Natural killer cell (primary cell): ENCODE measurements around the gene SPATA2. TPM values are rescaled to one million over a fixed set of nuclear protein-coding genes. Genes with fewer than 3 reads are reported as not detected.
A peak's percentile ranks its signal among the peaks of the same experiment; 100 is the strongest.

Source experiments
- ATAC-seq, 3 donors: fragments of 150-1000 bp in 2 of 3; fragments of 200-7000 bp in 1 of 3; cut with Tn5 transposase; 1 replicate in 1 of 3; 2 replicates in 2 of 3; pipeline ENCODE4 v1.10.0; 2021; ENCODE audit warnings: mild to moderate bottlenecking in 2 of 3, moderate library complexity in 2 of 3
- DNase-seq, 2 donors: peaks; one replicate each; pipeline versions ENCODE4 v3.0.0 to v3.0.0-alpha.2; 2013 to 2021; ENCODE audit warnings: mixed read lengths in 1 of 2
- H3K27ac ChIP-seq: one replicate; pipeline ENCODE4 v1.5.1; 2013; ENCODE audit warnings: mild to moderate bottlenecking, low read length
- H3K27me3 ChIP-seq: one replicate; pipeline ENCODE4 v1.6.1; 2013; ENCODE audit warnings: low read length; ENCODE audit not compliant: control insufficient read depth, insufficient read depth
- H3K36me3 ChIP-seq: one replicate; pipeline ENCODE4 v1.6.1; 2013; ENCODE audit warnings: low read length; ENCODE audit not compliant: control insufficient read depth, insufficient read depth
- H3K4me1 ChIP-seq: one replicate; pipeline ENCODE4 v1.6.1; 2013; ENCODE audit warnings: low read length; ENCODE audit not compliant: control insufficient read depth, insufficient read depth
- H3K4me3 ChIP-seq: one replicate; pipeline ENCODE4 v1.5.1; 2013; ENCODE audit warnings: low read length
- H3K9me3 ChIP-seq: one replicate; pipeline ENCODE4 v1.6.1; 2013; ENCODE audit warnings: low read length; ENCODE audit not compliant: control insufficient read depth, insufficient read depth
- H3K27ac Mint-ChIP-seq, 2 donors: one replicate each; pipeline ENCODE4 v1.8.0; 2022; ENCODE audit warnings: mild to moderate bottlenecking in 2 of 2, mixed read lengths in 2 of 2, moderate library complexity in 1 of 2
- H3K27me3 Mint-ChIP-seq, 2 donors: one replicate each; pipeline ENCODE4 v1.8.0; 2022; ENCODE audit warnings: low read depth in 2 of 2, mixed read lengths in 2 of 2
- H3K36me3 Mint-ChIP-seq: one replicate; pipeline ENCODE4 v1.8.0; 2022; ENCODE audit warnings: mixed read lengths
- H3K4me1 Mint-ChIP-seq, 2 donors: one replicate each; pipeline ENCODE4 v1.8.0; 2022; ENCODE audit warnings: mixed read lengths in 2 of 2
- H3K4me3 Mint-ChIP-seq: one replicate; pipeline ENCODE4 v1.8.0; 2022; ENCODE audit warnings: mild to moderate bottlenecking, moderate library complexity, mixed read lengths
- H3K9me3 Mint-ChIP-seq, 2 donors: one replicate each; pipeline ENCODE4 v1.8.0; 2022; ENCODE audit warnings: mixed read lengths in 2 of 2
- CTCF ChIP-seq: fragments of 200-600 bp; IDR thresholded peaks from one replicate; pipeline ENCODE4 v1.8.0; 2022; ENCODE audit warnings: antibody characterized with exemption
- WGBS: methylation state at CpG from one replicate; pipeline ENCODE4 v1.1.7; 2013; ENCODE audit warnings: missing lambda C conversion rate; ENCODE audit not compliant: insufficient coverage; 5-methylcytosine and 5-hydroxymethylcytosine counted together
- intact Hi-C: fragments of 100-400 bp; cut with micrococcal nuclease; formaldehyde crosslinking; loops from one replicate; pipeline ENCODE4 v1.14.2; 2022
- total RNA-seq, 4 donors: library from RNA; stranded (reverse); fragments of 120-200 nt in 1 of 4; gene quantifications; one replicate each; pipeline versions ENCODE4 v1.2.3 to v1.2.4, GENCODE V29; 2013 to 2022

Gene SPATA2
- total RNA-seq, 3 donors from 2014 or later (not counting 1 experiment from before 2014, with no cell fraction given), result 16.4 to 25.8 (median 25.1) TPM

DNA sequence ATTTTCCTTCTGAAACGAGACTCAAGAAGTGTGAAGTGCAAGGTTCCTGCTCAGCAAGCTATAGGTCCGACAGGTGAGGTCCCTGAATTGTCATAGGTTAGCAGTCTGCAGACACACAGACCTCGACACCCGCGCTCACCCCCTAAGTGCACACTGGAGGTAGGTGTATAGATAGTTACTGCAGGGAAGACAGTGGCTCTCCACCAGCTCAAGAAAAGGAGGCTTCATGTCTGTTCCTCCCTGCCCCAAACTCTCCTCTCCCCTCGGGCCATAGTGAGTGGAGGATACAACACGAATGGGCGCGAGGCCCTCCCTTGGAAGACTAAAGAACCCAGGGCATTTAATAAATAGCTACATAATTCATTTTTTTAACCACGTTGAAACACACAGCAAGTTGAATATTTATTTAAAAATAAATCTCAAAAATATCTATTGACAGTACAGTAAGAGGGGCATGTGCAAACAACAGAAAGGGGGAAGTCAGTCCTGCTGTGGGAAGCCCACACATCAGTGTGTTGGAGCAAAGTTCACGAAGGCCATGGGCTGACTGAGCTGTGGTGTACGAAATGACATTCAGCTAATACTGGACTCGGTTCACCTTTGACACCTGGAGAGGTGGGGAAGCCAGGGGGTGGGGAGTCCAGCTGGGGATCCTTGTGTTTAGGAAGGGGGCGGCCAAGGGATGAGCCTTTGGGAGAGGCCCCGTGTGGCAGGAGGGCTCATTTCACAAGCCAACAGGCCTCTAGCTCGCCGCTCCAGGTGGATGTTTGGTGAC lies 10.7 kb downstream of the SPATA2 start:
- Mint-ChIP-seq H3K9me3 (no peaks in the 10 kb centered on the region), H3K4me1 (peaks cover 0 to 11% of the 10 kb centered on the region in 2 donors), H3K36me3 (peaks cover 8% of the 10 kb centered on the region), H3K27me3 (no peaks in the 10 kb centered on the region), H3K4me3 (no peak overlapping the region), H3K27ac (peak overlapping the region in 1 of 2 donors; percentile 16)
- no peaks in the 10 kb centered on the region for H3K9me3 ChIP-seq
- WGBS, result 94% methylated on average over 11 of the region's 17 CpGs
- H3K27ac ChIP-seq, result no peak overlapping the region
- H3K4me3 ChIP-seq, result no peak overlapping the region
- ATAC-seq, result no peak
- no peak for TF ChIP-seq CTCF
- no peak for DNase-seq
- H3K27me3 ChIP-seq, result no peaks in the 10 kb centered on the region
- H3K36me3 ChIP-seq, result peaks cover 28% of the 10 kb centered on the region
- intact Hi-C loops, result no loop called here
- no peaks in the 10 kb centered on the region for H3K4me1 ChIP-seq

DNA sequence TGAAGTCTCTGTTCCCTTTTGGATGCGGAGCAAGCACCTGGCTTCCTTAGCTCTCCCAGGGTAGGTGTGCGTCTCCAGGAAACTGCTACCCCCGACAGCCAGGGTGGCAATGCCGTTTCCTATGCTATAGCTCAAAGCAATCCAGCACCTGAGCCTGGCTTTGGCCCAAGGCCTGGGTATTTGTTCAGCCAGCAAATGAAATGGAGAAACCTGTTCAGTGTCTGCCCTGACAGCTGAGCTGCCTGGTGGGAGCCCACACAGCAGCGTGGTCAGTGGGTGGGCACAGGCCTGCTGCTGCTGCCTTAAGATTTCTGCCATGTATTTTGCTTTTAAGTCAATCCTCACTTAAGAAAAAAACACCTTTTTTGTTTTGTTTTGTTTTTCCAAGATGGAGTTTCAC lies 13.7 kb downstream of the SPATA2 start:
- peaks cover 16% of the 10 kb centered on the region for H3K36me3 ChIP-seq
- H3K4me1 Mint-ChIP-seq, result peaks cover 0 to 15% of the 10 kb centered on the region in 2 donors
- DNase-seq (no peak), ATAC-seq (no peak)
- H3K27ac Mint-ChIP-seq, result no peak overlapping the region
- intact Hi-C loops, result no loop called here
- no peaks in the 10 kb centered on the region for H3K27me3 ChIP-seq
- H3K4me3 ChIP-seq, result no peak overlapping the region
- H3K9me3 ChIP-seq, result no peaks in the 10 kb centered on the region
- no peak for TF ChIP-seq CTCF
- H3K4me1 ChIP-seq, result no peaks in the 10 kb centered on the region
- peaks cover 8% of the 10 kb centered on the region for H3K36me3 Mint-ChIP-seq
- no peaks in the 10 kb centered on the region for H3K9me3 Mint-ChIP-seq
- no peak overlapping the region for H3K27ac ChIP-seq
- H3K27me3 Mint-ChIP-seq, result no peaks in the 10 kb centered on the region
- no peak overlapping the region for H3K4me3 Mint-ChIP-seq
- 95% methylated on average over 5 of the region's 5 CpGs for WGBS

DNA sequence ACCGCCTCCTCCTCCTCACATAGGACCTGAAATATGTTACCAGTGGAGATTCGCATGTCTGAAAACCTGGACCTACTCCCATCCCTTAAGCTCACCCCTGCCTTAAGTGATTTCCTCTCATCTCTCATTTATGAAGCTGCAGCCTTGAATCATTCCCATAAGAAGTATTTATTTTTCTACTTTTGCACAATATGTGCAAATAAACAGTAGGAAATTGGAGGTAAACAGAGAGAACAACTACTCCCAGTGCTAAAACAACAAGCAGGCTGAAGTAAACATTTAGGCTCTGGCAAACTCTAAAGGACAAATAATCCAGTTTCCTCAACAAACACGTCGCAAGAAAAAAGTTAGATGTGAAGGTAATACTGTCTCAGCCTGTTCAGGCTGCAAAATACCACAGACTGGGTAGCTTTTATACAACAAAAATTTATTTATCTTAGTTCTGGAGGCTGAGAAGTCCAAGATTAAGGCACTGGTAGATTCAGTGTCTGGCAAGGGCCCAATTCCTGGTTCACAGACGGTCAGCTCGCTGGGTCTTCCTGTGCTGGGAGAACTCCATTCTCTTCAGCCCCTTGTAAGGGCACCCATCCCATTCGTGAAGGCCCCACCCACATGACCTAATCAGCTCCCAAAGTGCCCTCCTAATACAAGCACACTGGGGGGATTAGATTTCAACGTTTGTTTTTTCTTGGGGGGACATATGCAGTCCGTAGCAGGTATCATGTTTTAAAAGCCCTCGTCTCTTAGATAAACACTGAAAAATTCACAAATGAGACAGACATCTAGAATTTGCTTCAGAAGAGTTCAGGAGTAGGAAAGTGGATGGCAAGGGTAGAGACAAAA lies 15.6 kb downstream of the SPATA2 start:
- 93% methylated on average over 9 of the region's 10 CpGs for WGBS

More for the DNA sequence above, 15.6 kb downstream of the SPATA2 start:
- Mint-ChIP-seq H3K27ac (no peak overlapping the region), H3K4me3 (no peak overlapping the region), H3K36me3 (no peaks in the 10 kb centered on the region), H3K27me3 (no peaks in the 10 kb centered on the region), H3K9me3 (no peaks in the 10 kb centered on the region), H3K4me1 (peaks cover 0 to 7% of the 10 kb centered on the region in 2 donors)
- no peaks in the 10 kb centered on the region for H3K27me3 ChIP-seq
- peaks cover 6% of the 10 kb centered on the region for H3K36me3 ChIP-seq
- H3K27ac ChIP-seq, result no peak overlapping the region
- TF ChIP-seq CTCF, result no peak
- no peaks in the 10 kb centered on the region for H3K9me3 ChIP-seq
- no peak overlapping the region for H3K4me3 ChIP-seq
- intact Hi-C loops, result no loop called here
- DNase-seq (no peak), ATAC-seq (no peak)
- no peaks in the 10 kb centered on the region for H3K4me1 ChIP-seq
